GM18511 (cell line): Measurements from ENCODE around the gene RGS12.
"Not testable (repeated sequence)": the region's sequence is repeated elsewhere in the genome, so short reads cannot be mapped to it uniquely, and the experiment has no call there.

Experiments
- ATAC-seq: cut with Tn5 transposase; IDR thresholded peaks from one replicate; pipeline ENCODE4 v1.9.1; 2021; ENCODE audit warnings: mild to moderate bottlenecking, moderate library complexity; ENCODE audit not compliant: unreplicated experiment

Gene RGS12

GRCh38 chr4:3295837-3296624 is 3.2 kb downstream of the RGS12 start:
- ATAC-seq, result no peak

DNA sequence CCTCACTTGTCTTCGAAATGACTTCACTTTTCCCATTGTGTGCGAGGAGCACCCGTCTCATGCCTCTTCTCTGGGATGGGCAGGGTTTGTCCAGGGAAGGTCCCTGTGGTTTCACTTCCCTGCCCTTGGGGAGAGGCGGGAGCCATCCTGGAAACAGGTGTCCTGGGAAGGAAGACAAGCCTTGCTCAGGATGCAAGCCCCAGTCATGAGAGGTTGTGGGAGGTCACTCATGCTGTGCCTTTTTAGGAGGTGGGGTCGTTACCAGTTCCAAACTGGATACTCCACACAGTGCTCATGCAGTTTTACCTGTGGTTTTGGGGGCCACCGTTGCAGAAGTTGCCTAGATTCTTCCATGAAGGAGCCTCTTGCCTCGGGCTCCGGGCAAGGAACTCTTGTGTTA is 3.8 kb downstream of the RGS12 start:
- no peak for ATAC-seq

DNA sequence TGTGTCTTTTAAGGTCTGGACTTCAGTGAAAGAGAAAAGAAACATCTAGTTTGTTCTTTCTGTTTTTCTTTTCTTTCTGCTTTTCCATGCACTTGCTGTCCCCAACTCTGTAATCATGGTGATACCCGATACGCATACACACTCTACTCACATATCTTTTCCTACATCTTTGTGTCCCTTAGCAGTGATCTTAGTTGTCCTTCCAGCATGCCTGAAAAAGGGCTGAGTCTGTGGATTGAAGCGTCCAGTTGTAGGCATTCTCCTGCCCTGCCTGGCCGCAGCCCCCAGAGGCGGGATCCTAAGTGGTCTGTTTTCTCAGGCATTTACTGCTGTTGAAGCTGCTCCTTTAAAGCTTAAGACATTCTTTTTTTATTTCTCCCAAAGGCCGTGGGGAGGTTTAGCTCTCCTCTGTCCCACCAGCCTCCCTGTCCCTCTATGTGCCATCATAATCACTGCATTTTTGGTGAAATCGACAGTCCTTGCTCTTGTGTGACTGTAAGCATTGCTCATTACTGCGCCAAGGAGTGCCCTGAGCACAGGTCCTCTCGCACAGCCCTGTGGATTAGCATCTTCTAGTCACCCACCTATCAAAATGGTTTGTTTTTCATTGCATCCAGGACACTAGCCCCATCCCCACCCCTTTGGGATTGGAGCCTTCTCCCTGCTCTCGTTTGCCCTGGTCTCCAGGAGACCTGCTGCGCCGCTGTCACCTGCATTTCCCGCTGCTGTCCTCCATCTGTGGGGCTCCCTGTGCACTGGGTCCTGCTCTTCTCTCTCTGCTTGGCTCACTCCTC is 4.4 kb downstream of the RGS12 start:
- ATAC-seq, result no peak

DNA sequence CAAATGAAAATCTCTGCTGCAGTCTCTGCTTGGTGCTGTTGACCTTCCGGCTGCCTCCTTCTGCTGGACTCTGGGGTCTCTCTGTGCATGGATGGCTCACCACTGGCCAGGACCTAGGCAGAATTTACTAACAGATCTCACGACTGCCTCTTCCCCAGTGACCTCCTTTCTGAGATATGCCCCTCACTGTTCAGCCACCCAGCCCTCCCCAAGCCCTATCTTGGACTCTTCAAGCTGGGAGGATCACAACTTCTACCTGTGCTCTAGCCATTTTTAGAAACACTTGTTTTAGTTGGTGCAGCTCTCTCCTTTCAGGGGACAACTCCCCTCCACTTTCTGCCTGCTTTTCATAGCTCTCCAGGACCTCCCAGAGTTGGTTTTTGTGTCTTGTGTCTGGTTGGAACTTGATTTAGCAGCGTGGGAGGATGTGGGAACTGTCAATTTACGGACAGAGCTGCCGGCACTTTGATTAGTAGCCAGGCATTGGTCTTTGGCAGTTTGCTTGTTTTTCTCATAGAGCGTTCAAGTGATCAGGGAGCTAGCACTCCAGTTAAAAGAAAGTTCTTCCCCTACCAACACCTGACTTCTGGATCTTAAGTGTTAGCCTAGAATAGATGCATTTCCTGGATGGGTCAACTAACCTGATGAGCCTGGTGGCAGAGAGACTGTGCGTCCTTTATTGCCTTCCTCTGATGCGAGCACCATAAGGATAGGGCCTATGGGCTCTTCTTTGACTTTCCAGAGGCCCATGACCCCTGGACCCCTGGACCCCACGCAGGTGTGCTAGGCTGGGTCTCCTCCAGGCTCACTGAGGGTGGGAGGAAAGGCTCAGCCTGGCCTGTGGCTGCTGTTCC is 6.5 kb downstream of the RGS12 start:
- no peak for ATAC-seq

- ATAC-seq, result no peak
These were observed 7.3 kb downstream of the RGS12 start for GRCh38 chr4:3299976-3300671.

GRCh38 chr4:3300882-3301281 is 8.1 kb downstream of the RGS12 start:
- not testable (repeated sequence) for ATAC-seq

DNA sequence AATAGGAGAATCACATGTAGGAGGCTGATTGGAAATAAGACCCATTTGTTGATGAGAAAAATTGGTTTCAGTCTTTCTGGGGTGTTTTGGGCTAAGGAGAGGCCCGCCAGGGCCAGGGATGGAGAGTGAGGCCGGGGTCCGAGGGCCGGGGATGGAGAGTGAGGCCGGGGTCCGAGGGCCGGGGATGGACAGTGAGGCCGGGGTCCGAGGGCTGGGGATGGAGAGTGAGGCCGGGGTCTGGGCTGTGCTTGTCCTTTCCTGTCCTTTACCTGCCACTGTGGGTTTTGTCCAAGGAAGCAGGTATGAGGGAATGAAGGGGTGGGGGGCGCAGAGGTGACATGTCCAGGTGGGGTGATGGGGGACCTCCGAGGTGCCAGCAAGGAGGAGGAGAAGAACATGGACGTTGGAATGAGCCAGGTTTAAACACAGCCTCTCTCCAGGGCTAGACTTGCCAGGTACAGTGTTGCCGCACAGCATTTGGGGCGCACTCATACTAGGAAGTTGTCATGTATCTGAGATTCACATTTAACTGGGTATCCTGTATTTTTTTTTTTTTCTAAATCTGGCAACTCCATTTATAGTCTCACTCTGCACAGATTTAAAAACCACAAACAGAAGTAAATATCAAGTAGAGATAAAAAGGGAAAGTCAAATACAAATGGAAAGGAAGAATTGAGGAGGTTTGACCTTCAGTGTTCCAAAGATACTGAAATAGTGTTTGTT is 8.8 kb downstream of the RGS12 start:
- no peak for ATAC-seq

- peak; percentile 48 for ATAC-seq
These were observed 9.5 kb downstream of the RGS12 start for GRCh38 chr4:3302173-3302785.

DNA sequence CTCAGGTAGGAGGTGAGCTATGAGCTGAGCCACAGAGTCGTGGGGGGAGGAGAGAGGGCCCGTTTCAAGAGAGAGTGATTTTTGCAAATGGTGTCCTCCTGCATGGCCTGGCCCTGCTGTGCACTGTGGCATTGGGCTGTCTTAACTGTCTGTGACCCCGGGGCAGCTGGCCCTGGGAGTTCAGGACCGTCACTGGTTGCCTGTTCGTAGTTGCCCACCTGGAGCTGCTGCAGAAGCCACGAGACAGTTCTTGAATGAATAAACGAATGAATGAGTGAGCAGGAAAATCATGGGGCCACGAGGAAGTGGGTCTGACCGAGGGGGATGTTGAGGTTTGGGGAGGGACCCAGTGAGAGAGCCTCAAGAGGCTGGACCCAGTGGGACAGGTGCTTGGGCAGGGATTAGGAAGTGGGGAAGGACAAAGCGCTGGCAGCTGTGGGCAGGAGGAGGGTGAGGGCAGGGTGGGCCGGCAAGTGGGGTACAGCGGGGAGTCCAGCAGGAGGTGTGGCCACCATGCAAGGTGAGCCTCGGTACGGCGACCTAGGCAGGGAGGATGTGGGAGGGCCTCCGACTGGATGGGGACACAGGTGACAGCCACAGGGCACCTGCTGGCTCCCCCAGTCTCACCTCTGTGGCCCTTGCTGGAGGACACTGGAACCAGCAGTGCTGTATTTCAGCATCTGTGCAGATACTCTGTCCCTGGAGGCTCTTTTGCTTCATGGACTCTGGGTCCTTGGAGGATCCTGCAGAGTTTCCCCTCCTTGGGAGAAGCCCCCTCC is 10.2 kb downstream of the RGS12 start:
- peak; percentile 28 for ATAC-seq

DNA sequence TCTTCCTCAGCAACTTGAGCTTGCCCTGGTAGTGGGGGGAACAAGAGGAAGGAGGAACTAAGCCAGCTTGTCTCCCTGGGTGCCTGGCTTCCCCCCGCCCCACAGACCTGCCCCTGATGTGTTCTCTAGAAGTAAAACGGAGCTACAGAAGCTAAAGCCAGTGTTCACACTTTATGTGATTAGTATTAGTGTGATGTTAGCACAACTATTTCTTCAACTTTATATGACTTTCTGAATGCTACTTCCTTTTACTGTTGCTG is 10.7 kb downstream of the RGS12 start:
- no peak for ATAC-seq

- ATAC-seq, result no peak
These were observed 11.3 kb downstream of the RGS12 start for GRCh38 chr4:3303923-3304710.

DNA sequence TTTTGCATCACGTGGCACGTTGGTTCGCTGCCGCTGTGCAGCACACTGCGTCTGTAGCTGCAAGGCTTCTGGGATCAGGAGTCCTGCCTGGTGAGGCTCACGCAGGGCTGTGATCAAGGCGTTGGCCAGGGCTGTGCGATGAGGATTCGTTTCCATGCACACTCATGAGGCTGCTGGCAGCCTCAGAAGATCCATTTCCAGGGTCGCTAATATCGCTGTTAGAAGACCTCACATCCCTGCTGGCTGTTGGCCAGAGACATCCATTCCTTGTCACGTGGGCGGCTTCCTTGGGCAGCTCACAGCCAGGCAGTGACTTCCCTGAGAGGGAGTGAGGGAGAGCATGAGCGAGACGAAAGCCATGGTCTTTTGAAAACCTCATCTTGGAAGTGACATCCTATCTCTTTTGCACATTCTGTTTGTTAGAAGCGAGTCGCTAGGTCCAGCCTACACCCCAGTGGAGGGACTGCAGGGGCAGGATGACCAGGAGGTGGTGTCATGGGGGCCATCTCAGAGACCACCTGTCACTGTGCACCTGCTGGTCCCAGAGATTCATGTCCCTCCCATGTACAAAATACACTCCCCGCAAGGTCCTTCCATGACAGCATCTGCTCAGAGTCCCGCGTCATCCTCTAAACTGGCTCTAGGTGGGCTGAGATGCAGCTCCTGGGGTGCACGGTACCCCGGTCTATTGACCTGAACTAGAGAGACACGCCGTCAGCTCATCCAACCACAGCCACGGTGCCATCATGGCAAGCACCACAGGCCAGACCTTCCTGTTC is 12.2 kb downstream of the RGS12 start:
- ATAC-seq, result no peak

DNA sequence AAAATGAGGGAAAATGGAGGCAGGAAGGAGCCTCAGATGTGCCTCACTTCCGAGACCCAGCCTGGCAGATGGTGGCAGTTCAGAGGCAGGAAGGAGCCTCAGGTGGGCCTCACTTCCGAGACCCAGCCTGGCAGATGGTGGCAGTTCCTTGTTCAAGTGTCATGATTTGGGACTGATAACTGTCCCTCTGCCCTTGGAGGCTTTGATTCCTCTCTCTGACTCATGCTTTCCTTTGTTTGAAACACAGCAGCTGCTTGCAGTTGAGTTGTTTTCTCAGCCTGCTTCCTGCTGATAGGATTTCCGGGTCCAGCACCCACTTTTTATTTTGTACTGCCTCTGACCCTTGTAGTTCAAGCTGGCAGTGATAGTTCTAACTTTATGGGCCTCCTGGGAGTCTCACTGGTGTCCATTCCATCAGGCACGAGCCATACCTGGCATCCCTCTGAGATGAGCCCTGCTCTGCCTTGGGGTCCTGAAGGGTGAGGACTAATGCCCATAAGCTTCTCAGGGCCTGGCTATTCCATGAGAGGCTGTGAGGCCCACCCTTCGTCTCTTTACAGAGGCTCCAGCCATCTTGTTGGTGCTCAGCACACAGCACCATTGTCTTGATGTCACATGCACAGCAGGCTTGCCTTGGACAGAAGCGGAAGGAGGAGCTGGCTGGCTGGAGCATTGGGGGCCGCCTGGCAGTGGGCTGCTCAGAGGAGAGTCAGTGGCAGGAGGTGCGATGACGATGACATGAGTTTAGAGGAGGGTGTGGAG is 13.0 kb downstream of the RGS12 start:
- ATAC-seq, result no peak

GRCh38 chr4:3306450-3306849 is 13.6 kb downstream of the RGS12 start:
- ATAC-seq, result no peak

DNA sequence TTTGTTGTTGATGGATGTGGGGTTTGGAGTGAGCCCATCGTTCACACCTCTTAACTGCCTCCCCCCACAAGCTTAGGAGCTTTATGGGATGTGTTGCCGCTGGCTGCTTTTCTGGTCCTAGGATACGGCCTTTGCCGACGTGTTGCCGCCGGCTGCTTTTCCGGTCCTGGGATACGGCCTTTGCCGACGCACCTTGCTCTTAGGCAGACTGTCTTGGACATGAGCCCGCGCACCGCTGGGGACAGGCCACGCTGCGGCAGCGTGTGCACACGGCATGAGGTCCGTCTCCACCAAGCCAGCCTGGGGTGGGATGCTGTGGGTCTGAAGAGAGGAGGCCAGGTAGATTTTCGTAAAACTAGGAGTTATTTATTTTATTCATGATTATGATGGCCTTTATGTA is 14.2 kb downstream of the RGS12 start:
- ATAC-seq, result no peak

DNA sequence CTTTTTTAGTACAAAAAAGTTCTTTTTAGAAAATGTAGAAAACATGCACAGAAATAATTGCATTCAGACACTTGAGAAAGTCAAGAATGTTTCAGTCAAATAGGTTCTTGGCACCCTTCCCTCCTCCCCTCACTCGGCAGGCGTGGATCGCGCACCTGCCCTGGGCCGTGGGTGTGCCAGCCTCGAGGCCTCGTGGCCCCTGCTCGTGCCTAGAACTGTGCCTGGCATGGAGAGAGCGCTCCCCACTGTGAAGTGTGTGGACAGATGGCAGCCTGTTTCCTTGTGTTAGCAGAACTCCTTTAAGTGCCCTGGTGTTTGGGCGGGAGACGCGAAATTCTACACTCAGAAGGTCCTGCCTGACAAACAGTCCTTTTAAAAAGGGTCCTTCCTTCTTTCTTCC is 14.7 kb downstream of the RGS12 start:
- no peak for ATAC-seq
